Mucosa of gallbladder (tissue), 1 donor: ENCODE data around the gene TLE4. TPM values are rescaled to one million over a fixed set of nuclear protein-coding genes. Genes with fewer than 3 reads are reported as not detected.
A peak's percentile ranks its signal among the peaks of the same experiment; 100 is the strongest.
"Not testable (repeated sequence)": the region's sequence is repeated elsewhere in the genome, so short reads cannot be mapped to it uniquely, and the experiment has no call there.

Experiments used
- DNase-seq: peaks from one replicate; pipeline ENCODE4 v3.0.0-alpha.2; 2020; ENCODE audit warnings: low spot score
- total RNA-seq: library from RNA; stranded (reverse); gene quantifications from one replicate; pipeline ENCODE4 v1.2.1, GENCODE V29; 2021
- donor health status: DM: no; HTN: no; CAD: no.

Gene TLE4
- 47.9 TPM for total RNA-seq

DNA sequence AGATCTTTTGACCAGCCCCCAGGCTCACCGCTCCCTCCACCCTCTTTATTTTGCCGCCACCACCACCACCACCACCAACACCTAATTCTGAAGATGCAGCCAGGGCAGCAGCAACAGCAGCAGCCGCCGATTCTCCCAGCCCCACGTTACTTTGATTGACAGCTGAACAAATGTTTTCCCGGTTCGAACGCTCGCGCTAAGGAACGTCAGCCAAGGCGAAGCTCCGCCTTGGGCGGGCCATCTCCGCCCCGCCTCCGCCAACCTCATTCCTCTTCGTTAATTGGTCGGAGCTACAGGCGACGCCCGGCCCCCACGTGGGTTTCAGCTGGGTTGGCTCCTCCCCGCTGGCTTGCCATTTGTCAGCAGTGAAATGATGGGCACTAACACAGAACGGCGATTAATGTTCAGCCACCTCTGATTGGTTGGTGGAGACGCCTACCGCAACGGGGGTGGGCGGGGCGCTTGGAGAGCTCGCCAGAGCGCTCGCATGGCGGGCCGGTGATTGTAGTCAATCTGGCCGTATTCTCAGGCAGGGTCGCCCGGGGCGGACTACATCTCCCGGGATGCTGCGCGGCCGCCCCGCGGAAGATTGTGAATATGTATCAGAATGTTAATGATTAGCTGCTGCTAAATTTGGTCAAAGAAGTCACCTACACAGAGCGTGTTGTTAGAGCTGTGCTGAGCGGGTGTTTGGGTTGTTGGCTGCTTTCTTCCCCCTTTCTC, at the start of gene TLE4:
Gene TLE4, plus strand, starts transcription at position 657 of the 723 bp plus-strand sequence. CDS start 826 bp downstream, outside the sequence.
- peak; percentile 100 for DNase-seq

DNA sequence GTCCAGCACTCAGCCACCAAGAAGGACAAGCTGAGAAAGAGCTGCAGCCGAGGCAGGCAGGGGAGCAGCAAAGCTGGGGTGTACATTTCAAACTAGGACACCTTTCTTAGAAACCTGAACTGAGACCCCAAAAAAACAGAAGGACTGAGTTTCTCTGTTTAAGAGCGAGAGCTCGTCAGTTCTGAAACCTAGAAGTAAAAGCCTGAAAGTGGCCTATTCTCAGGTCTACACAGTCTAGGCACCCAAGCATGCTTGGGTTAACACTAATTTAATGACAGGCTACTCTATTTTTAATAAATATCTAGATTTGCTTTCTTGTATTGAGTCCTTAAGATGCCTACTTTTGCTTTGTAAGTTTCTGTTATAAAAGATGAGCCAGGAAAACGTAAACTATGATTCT, 49.0 kb upstream of the TLE4 start:
- no peak for DNase-seq

- DNase-seq = no peak
These were observed 47.5 kb upstream of the TLE4 start for GRCh38 chr9:79524266-79524665.

- DNase-seq = no peak
These were observed 45.6 kb upstream of the TLE4 start for GRCh38 chr9:79526149-79526672.

DNA sequence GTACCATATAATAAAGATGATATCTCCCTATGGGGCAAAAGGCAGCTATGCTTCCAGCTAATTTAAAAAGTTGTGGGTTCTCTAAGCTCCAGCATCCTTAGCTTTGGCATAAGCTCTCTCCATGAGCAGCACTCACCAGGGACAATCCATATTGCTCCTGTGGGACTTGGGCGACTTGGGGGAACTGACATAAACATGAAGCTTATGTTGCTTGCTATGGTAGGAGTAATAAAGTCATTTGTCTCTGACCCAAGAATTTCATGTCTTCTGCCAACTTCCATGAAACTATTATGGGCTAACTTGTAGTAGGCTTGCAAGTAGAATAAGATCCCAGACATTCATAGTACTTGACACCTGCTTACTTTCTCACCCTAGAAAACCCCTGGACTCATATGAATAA, 36.2 kb upstream of the TLE4 start:
- DNase-seq = no peak

GRCh38 chr9:79537838-79538237, 33.9 kb upstream of the TLE4 start:
- no peak for DNase-seq

DNA sequence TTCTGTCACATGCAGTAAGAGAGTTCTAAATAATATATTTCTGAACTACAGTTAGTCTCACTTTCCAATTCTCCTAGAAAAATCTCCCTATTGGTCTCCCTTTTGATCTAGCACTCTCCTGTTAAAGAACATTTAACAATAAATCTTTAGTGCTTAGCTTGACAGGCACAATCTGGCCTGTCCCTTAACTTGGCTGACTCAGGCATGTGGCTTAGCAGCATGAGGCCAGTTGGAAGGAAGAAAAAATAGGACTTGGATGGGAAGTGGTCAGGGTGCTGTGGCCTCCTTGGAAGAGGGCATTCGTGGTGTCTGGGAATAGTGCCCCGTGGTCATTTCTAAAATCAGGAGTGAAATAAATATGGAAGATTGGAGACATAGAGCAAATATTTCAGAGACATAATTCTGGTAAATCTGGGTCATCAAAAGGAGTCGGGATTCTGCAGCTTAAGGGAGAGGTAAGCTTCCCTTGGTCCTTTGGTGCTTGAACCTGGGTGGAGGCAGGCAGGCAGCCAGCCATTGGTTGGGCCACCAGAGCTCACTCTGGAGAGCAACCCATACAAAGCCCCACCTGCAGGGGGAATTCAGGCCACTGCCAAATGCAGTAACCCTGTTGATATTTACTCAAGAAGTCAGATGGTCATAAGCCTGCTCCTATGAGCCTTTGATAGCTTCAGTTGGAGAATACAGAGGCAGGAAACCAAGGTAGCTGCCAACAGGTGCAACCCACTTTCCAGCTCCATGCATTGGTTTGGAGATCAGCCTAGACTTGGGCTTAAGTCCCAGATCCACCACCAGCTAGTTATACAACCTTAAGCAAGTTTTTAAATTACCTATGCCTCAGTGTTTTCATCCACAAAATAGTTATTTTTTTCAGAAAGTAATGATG, 28.8 kb upstream of the TLE4 start:
- DNase-seq = no peak

- not testable (repeated sequence) for DNase-seq
These were observed 27.4 kb upstream of the TLE4 start for GRCh38 chr9:79544375-79544774.

GRCh38 chr9:79551586-79551985, 20.2 kb upstream of the TLE4 start:
- no peak for DNase-seq

- no peak for DNase-seq
These were observed 19.8 kb upstream of the TLE4 start for GRCh38 chr9:79551994-79552393.

GRCh38 chr9:79555474-79556089, 16.2 kb upstream of the TLE4 start:
- no peak for DNase-seq

GRCh38 chr9:79559495-79560181, 12.1 kb upstream of the TLE4 start:
- no peak for DNase-seq

GRCh38 chr9:79562749-79563386, 8.9 kb upstream of the TLE4 start:
- no peak for DNase-seq

GRCh38 chr9:79564105-79564504, 7.7 kb upstream of the TLE4 start:
- DNase-seq = no peak

DNA sequence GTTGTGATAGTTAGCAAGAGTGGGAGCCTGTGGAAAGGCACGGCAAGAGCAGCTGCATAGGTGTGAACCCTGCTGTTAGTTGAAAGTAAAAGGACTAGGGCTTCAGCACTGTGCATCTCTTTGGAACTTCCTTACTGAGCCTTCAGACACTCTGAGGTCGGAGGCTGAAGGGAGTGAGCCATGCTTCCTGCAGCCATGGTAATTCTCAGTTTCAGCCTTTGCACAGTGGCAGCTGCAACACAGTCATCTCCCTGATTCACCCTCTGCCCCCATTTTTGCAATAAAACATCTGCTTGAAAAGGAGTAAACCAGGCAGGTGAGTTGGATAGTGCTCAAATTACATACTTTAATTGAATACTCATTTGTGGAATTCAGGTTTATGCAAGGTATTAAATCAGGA, 6.5 kb upstream of the TLE4 start:
- no peak for DNase-seq

DNA sequence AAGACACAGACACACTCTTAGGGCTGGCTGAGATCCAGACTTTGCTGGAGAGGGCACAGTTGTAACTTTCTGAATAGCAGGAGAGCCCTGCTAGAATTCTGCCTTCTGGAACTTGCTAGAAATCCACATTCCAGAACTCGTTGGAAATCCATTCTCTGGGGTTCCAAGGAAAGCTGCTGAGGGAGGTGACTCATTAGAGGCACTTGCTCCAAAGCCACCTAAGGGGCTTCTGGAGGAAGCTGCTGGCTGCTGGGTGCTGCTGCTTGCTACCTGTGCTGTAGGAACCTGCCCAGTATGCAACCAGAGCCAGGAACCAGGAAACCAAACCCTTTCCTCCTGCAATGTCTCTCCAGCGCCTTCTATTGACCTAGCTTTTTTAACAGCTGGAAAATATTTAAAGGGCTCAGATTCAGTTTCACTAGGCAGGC, 4.1 kb upstream of the TLE4 start:
- DNase-seq = no peak

DNA sequence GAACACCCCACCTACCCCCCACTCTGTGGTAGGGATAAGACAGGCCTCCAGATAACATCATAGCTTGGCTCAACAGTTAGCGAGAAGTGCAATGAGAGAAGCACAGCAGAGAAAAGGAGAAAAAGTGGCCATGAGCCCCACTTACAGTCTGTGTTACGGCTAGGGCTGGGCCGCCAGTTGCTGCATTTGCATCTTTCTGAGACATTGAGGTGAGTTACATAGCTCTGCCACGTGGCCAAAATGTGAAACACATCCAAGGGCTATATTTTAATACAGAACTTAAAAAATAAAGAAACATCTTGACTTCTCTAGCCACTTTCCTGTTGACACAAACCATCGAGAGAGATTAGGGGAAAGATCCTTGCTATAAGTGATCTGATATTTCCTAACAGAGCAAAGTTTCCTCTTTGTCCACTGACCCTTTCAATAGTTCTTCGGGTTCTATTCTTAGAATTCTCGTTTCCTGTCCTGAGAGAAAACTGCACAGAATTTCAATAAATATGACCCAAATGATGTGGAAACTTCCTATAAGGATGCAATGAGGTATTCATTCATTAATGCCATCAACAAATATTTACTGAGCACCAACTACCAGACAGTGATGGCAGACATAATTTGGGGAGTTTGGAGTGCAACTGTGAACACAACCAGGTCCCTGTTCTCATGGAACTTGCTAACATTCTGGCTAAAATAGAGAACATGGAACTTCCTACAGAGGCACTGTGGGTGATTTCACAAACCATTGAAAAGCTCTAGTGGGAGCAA, 3.2 kb upstream of the TLE4 start:
- DNase-seq = no peak

- DNase-seq = no peak
These were observed 1.8 kb upstream of the TLE4 start for GRCh38 chr9:79569814-79570447.

GRCh38 chr9:79570448-79571308, 1.1 kb upstream of the TLE4 start:
- DNase-seq = no peak
